Measurements from ENCODE around the gene ATP1A1.

The ATP1A1 gene

DNA sequence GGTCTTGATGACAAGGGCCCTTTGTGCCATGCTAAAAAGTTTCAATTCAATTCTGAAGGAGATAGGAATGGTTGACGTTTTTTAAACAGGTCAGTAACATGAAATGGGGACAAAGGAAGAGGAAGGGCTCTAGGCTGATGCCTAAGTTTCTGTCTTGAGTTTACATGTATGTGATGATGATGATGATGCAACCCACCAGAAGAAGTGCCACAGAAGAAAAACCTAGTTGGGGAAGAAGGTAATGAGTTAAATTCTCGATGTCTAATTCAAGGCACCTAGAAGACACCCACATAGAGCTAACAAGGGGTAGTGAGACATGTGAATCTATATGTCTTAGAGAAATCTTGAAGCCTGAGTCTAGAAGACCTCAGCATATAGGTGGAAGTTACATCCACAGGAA lies 44.4 kb upstream of the ATP1A1 start:
- ChIA-PET POLR2A (no interaction called here), CTCF (no interaction called here)
- TF ChIP-seq SP1 (IDR thresholded peaks at IDR 0.05) (no peak), HDGF (IDR thresholded peaks at IDR 0.05; ENCODE audit: borderline replicate concordance) (no peak), TARDBP (IDR thresholded peaks at IDR 0.05) (no peak), ELF4 (IDR thresholded peaks at IDR 0.05) (no peak), FOXA1 (IDR thresholded peaks at IDR 0.05) (no peak)
- no peak for DNase-seq (ENCODE audit: extremely low spot score)

DNA sequence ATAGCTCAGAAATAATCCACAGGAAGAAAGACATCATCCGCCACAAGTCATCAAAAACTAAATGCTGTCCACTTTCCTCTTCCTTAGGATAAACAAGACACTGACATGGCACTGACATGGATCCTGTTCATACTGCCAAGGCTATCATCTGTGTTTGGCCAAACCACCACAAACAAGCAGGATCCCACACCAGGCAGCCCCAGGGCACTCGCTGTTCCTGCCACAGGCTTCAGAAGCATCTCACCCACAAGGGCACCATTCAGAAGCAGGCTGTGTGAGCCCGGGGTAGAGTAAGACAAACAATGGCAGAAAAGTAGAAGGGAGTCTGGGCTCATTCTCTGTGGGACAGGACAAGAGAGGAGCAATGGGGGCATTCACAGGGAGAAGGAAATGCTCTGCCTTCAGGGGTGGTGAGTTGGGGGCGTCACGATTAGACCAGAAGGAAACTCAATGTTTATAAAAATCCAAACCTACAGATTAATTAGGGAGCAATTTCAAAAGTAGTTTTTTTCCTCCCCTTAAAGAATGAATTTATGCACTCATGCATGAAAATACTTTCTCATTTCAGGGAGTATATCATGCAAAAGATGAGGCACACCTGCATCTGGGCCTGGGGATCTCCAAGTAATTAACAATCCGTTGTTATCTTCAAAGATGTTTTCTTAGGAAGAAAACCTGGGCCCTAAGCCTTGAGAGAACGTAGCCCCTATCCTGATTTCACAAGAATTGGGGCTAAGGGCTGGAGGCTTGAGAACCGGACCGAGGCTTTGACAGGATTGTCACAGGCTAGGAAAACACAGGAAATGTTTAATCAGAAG lies 43.3 kb upstream of the ATP1A1 start:
- ChIA-PET CTCF (no interaction called here), POLR2A (no interaction called here)
- no peak for DNase-seq (ENCODE audit: extremely low spot score)
- TF ChIP-seq BHLHE40 (IDR thresholded peaks at IDR 0.05; ENCODE audit: borderline replicate concordance) (no peak), LEF1 (IDR thresholded peaks at IDR 0.05; ENCODE audit: borderline replicate concordance) (no peak), FOXA1 (IDR thresholded peaks at IDR 0.05) (no peak), L3MBTL2 (conservative IDR thresholded peaks at IDR 0.05) (no peak), NFRKB (IDR thresholded peaks at IDR 0.05) (no peak), SUZ12 (IDR thresholded peaks at IDR 0.05) (no peak), ELF4 (IDR thresholded peaks at IDR 0.05) (no peak), ARNT (IDR thresholded peaks at IDR 0.05) (no peak), TARDBP (IDR thresholded peaks at IDR 0.05) (no peak), HDGF (IDR thresholded peaks at IDR 0.05; ENCODE audit: borderline replicate concordance) (no peak), ZNF384 (IDR thresholded peaks at IDR 0.05) (no peak), SP1 (IDR thresholded peaks at IDR 0.05) (no peak), FOXM1 (IDR thresholded peaks at IDR 0.05; ENCODE audit: borderline replicate concordance) (no peak), FOXK2 (IDR thresholded peaks at IDR 0.05) (no peak), CTBP1 (IDR thresholded peaks at IDR 0.05; ENCODE audit: borderline replicate concordance) (no peak)
- TF ChIP-seq, protein P1, sequence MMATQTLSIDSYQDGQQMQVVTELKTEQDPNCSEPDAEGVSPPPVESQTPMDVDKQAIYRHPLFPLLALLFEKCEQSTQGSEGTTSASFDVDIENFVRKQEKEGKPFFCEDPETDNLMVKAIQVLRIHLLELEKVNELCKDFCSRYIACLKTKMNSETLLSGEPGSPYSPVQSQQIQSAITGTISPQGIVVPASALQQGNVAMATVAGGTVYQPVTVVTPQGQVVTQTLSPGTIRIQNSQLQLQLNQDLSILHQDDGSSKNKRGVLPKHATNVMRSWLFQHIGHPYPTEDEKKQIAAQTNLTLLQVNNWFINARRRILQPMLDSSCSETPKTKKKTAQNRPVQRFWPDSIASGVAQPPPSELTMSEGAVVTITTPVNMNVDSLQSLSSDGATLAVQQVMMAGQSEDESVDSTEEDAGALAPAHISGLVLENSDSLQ (IDR thresholded peaks at IDR 0.05) = no peak

DNA sequence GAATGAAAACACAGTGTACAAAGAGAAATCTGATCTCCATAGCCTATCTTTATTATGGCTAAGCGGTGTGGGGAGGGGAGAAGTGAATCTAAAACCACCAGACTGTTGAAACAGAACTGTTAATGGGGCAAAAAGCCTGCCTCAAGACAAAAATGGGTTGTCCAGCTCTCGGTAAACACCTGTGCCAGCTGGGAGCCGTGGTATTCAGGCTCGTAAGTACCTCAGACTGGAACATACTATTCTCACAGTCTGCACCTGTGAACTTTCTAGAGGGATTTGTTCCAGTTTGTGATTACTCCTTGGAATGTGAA lies 42.7 kb upstream of the ATP1A1 start:
- no peak for TF ChIP-seq NFRKB (IDR thresholded peaks at IDR 0.05)
- ChIA-PET CTCF (no interaction called here), POLR2A (no interaction called here)
- DNase-seq (ENCODE audit: extremely low spot score) = no peak

DNA sequence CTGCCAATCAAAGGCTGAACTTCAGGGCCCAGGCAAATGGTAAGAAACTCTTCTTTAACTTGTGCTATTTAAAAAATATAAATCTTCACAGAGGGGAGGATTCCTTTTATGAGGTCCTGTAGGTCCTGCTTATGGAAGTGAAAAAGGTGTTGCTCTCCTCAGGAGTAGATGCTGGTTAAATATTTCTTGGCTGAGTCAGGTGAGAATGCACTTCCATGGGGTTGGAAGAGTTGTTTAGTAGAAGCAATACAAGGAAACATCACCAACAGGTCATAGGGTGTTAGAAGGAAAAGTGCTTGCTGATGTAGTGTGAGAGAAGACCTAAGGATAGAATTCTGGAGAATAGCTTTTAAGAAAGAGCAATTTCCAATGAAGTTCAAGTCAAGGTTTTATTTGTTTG lies 42.2 kb upstream of the ATP1A1 start:
- no peak for TF ChIP-seq FOXM1 (IDR thresholded peaks at IDR 0.05; ENCODE audit: borderline replicate concordance)
- TF ChIP-seq L3MBTL2 (conservative IDR thresholded peaks at IDR 0.05) = no peak
- no peak for TF ChIP-seq SP1 (IDR thresholded peaks at IDR 0.05)
- TF ChIP-seq FOXA1 (IDR thresholded peaks at IDR 0.05) = no peak
- TF ChIP-seq ZNF384 (IDR thresholded peaks at IDR 0.05) = no peak
- no peak for DNase-seq (ENCODE audit: extremely low spot score)
- ChIA-PET CTCF (no interaction called here), POLR2A (no interaction called here)

DNA sequence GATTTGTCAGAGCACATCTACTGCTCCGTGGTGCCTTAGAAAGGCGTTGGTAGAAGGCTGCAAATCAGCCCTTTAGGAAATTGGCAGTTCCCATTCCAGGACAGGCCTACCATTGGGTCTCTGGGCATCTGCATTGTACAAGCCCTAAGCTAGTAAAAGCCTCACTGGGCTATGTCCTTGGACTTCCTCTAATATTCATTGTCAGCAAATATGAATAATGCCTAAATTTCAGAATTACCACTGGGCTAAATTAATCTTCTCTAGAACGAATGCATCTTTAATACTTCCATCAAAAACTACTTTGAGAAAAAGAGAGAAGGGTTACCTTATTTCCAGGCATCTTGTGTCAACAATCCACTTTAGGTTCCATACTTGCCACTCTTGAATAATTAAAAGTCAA lies 41.5 kb upstream of the ATP1A1 start:
- ChIA-PET CTCF (no interaction called here), POLR2A (no interaction called here)
- no peak for DNase-seq (ENCODE audit: extremely low spot score)
- TF ChIP-seq SUZ12 (IDR thresholded peaks at IDR 0.05) (no peak), L3MBTL2 (conservative IDR thresholded peaks at IDR 0.05) (no peak), TARDBP (IDR thresholded peaks at IDR 0.05) (no peak), FOXA1 (IDR thresholded peaks at IDR 0.05) (no peak), FOXM1 (IDR thresholded peaks at IDR 0.05; ENCODE audit: borderline replicate concordance) (no peak)

DNA sequence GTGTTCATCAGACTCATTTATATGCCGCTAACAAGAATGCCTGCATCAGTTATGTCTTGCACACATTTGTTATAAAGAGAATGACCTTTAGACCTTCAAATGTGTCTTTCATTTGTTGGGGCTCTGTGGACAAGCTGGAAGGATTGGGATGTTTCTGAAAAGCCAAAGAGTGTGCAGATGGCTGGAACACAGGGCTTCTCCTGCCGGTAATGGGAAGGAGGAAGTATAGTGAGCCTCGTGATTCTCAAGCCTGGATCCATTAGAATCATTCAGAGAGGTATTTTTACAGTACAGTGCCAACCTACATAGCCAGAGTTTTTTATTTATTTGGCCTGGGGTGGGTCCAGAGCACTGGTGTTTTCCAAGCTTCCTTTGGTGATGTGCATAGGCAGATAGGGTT lies 40.6 kb upstream of the ATP1A1 start:
- POLR2A ChIA-PET = no interaction called here

More for the DNA sequence above, 40.6 kb upstream of the ATP1A1 start:
- no peak for TF ChIP-seq SUZ12 (IDR thresholded peaks at IDR 0.05)
- no peak for TF ChIP-seq FOXK2 (IDR thresholded peaks at IDR 0.05)
- TF ChIP-seq HDGF (IDR thresholded peaks at IDR 0.05; ENCODE audit: borderline replicate concordance) = no peak
- no peak for TF ChIP-seq ELF4 (IDR thresholded peaks at IDR 0.05)
- TF ChIP-seq L3MBTL2 (conservative IDR thresholded peaks at IDR 0.05) = no peak
- no peak for TF ChIP-seq TARDBP (IDR thresholded peaks at IDR 0.05)
- TF ChIP-seq FOXM1 (IDR thresholded peaks at IDR 0.05; ENCODE audit: borderline replicate concordance) = no peak
- TF ChIP-seq, protein P1 (IDR thresholded peaks at IDR 0.05) = no peak
- no peak for TF ChIP-seq SP1 (IDR thresholded peaks at IDR 0.05)
- no peak for TF ChIP-seq CTBP1 (IDR thresholded peaks at IDR 0.05; ENCODE audit: borderline replicate concordance)
- TF ChIP-seq ZNF384 (IDR thresholded peaks at IDR 0.05) = no peak
- TF ChIP-seq ARNT (IDR thresholded peaks at IDR 0.05) = no peak
- no peak for TF ChIP-seq LEF1 (IDR thresholded peaks at IDR 0.05; ENCODE audit: borderline replicate concordance)
- TF ChIP-seq NFRKB (IDR thresholded peaks at IDR 0.05) = no peak
- no peak for TF ChIP-seq BHLHE40 (IDR thresholded peaks at IDR 0.05; ENCODE audit: borderline replicate concordance)
- no peak for DNase-seq (ENCODE audit: extremely low spot score)
- CTCF ChIA-PET = no interaction called here
